ENCODE results near the gene ZFAND4. TPM values are rescaled to one million over a fixed set of nuclear protein-coding genes. Genes with fewer than 3 reads are reported as not detected.

Gene ZFAND4
- total RNA-seq, 1 donor from 2014 or later: 17.1 TPM

DNA sequence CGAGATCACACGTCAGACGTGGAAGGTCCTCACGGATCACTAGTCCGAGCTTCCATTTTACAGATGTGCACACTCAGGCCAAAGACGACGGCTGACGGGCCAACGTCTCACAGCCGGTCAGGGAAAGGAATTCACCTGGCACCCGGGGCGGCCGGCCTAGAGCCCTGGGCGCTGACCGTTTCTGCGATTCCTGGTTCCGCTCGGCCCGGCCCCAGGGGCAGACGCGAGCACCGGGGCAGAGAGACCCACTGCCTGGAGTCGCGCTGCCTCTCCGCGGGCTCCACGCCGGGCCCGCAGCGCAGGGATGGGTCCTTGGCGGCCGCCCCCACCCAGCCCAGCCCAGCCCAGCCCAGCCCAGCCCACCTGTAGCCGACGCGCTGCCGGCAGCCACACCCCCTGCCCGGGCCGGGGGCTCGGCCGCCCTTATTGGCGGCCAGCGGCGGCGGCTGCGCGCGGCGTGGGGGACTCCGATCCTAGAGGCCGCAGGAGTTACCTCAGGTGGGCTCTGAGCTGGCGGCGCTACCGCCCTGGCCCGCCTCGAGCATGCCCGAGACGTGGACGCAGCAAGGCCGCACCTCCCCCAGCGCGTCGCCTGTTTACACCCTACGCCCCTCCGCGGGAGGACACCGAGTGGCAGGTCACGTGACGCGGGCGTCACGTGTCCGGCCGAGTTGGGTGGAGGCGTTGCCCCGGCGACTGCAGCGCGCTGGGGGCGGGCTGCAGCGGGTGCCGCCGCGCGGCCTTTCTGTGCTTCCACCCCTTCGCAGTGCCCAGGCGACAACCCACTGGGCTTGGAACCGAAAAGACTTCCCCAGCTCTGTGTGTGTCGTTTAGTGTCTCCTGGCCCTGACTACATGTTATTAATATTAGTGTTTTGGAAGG lies 78.1 kb downstream of the ZFAND4 start:
- Histone ChIP-seq H3K27me3 (no peaks in the 10 kb centered on the region), H3K4me1 (peaks cover 0 to 16% of the 10 kb centered on the region in 2 donors), H3K36me3 (peaks cover 0 to 5% of the 10 kb centered on the region in 2 donors), H3K9me3 (no peaks in the 10 kb centered on the region), H3K27ac (peak overlapping the region; percentile 36 to 71), H3K4me3 (peak overlapping the region; percentile 82 to 92)
- intact Hi-C loops (cut with DNase I): loop anchor here (1.0 to 10.0 kb wide), 3 partner anchors 78 to 590 kb away; partner anchors contain the start of genes ZFAND4 and ZNF22
- DNase-seq (ENCODE audit: low spot score in 2 of 2): peak; percentile 38 to 96
- TF ChIP-seq, protein P1, sequence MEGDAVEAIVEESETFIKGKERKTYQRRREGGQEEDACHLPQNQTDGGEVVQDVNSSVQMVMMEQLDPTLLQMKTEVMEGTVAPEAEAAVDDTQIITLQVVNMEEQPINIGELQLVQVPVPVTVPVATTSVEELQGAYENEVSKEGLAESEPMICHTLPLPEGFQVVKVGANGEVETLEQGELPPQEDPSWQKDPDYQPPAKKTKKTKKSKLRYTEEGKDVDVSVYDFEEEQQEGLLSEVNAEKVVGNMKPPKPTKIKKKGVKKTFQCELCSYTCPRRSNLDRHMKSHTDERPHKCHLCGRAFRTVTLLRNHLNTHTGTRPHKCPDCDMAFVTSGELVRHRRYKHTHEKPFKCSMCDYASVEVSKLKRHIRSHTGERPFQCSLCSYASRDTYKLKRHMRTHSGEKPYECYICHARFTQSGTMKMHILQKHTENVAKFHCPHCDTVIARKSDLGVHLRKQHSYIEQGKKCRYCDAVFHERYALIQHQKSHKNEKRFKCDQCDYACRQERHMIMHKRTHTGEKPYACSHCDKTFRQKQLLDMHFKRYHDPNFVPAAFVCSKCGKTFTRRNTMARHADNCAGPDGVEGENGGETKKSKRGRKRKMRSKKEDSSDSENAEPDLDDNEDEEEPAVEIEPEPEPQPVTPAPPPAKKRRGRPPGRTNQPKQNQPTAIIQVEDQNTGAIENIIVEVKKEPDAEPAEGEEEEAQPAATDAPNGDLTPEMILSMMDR (IDR thresholded peaks at IDR 0.05): peak in 1 of 3 experiments; percentile 19

DNA sequence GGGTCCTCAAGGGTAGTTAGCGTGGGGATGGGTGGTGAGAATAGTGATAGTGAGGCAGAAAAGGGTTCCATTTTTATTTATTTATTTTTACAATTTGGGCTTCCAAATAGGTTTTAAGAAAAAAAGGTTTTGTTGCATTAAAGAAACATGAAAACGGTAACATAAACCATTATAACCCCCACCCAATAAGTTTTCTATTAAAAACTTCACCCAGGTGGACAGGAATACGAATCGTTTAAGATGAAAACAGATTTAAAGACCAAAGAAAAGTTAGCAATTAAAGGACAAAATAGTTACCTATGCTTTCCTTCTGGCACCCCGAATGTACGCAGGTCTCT lies 78.7 kb downstream of the ZFAND4 start:
- no peak for DNase-seq (ENCODE audit: low spot score in 2 of 2)
- no peak overlapping the region for H3K27ac ChIP-seq
- H3K36me3 ChIP-seq: peaks cover 0 to 5% of the 10 kb centered on the region in 2 donors
- H3K27me3 ChIP-seq: no peaks in the 10 kb centered on the region
- H3K4me1 ChIP-seq: peaks cover 0 to 16% of the 10 kb centered on the region in 2 donors
- TF ChIP-seq, protein P1 (IDR thresholded peaks at IDR 0.05): no peak
- H3K4me3 ChIP-seq: peak overlapping the region; percentile 82 to 92
- no peaks in the 10 kb centered on the region for H3K9me3 ChIP-seq
- intact Hi-C loops (cut with DNase I): loop anchor here (1.0 to 10.0 kb wide), 3 partner anchors 78 to 589 kb away; partner anchors contain the start of genes ZFAND4 and ZNF22

DNA sequence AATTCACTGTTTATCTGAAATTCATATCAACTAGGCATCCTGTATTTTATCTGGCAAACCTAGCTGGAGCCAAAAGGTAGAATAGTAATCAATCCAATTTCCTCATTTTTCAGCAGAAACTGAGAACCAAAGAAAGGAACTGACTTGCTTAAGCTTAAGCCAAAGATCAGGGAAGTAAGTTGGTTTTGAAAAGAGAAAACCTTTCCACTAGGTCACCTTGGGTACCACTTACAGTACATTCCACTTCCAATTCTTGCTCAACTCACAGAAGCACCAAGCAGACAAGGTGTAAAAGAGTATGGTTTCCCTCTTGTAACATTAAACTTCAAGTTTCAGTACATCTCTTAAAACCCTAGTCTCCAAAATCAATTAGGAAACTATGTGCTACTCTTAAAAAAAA lies 79.6 kb downstream of the ZFAND4 start:
- no peaks in the 10 kb centered on the region for H3K27me3 ChIP-seq
- H3K9me3 ChIP-seq: no peaks in the 10 kb centered on the region
- peaks cover 0 to 5% of the 10 kb centered on the region in 2 donors for H3K36me3 ChIP-seq
- no peak overlapping the region for H3K27ac ChIP-seq
- intact Hi-C loops (cut with DNase I): loop anchor here (10.0 kb wide), 1 partner anchor 588 kb away; the partner anchor contains the start of gene ZNF22
- H3K4me1 ChIP-seq: peaks cover 0 to 16% of the 10 kb centered on the region in 2 donors
- H3K4me3 ChIP-seq: peak overlapping the region in 1 of 2 donors; percentile 92
- TF ChIP-seq, protein P1 (IDR thresholded peaks at IDR 0.05): no peak
- DNase-seq (ENCODE audit: low spot score in 2 of 2): no peak

DNA sequence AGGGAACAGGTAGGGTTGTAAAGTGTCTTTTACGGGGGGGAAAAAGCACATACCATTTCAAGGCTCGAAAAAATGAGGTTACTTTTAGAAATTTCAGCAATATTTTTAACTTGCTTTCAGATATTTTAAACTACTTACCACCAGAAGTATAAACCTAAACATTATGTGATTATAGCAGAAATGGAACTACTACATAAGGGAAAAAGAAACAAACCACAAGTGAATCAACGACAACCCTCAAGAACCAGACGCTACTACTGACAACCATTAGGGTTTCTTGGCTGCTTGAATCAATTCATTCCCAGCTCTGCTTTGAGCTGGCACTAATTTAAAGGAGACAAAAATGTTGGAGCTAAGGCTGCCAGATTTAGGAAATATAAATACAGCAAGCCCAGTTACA lies 80.1 kb downstream of the ZFAND4 start:
- Histone ChIP-seq H3K36me3 (peaks cover 0 to 5% of the 10 kb centered on the region in 2 donors), H3K9me3 (no peaks in the 10 kb centered on the region), H3K4me3 (no peak overlapping the region), H3K27me3 (no peaks in the 10 kb centered on the region), H3K4me1 (peaks cover 0 to 16% of the 10 kb centered on the region in 2 donors), H3K27ac (no peak overlapping the region)
- DNase-seq (ENCODE audit: low spot score in 2 of 2): no peak
- intact Hi-C loops (cut with DNase I): loop anchor here (10.0 kb wide), 1 partner anchor 588 kb away; the partner anchor contains the start of gene ZNF22
- TF ChIP-seq, protein P1 (IDR thresholded peaks at IDR 0.05): no peak

DNA sequence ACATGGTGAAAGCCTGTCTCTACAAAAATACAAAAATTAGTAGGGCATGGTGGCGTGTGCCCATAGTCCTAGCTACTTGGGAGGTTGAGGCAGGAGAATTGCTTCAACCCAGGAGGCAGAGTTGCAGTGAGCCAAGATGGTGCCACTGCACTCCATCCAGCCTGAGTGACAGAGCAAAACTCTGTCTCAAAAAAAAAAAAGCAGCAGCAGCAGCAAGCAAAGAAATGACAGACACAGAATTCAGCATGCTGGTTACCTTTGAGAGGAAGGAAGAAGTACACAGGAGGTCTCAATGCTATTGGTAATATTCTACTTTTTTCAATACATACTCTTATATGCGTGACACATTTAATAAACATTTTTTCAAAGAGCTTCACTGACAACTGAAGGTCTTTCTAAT lies 81.3 kb downstream of the ZFAND4 start:
- no peak overlapping the region for H3K27ac ChIP-seq
- no peak for DNase-seq (ENCODE audit: low spot score in 2 of 2)
- TF ChIP-seq, protein P1 (IDR thresholded peaks at IDR 0.05): no peak
- H3K9me3 ChIP-seq: no peaks in the 10 kb centered on the region
- no peak overlapping the region for H3K4me3 ChIP-seq
- no peaks in the 10 kb centered on the region for H3K27me3 ChIP-seq
- H3K4me1 ChIP-seq: peaks cover 0 to 16% of the 10 kb centered on the region in 2 donors
- intact Hi-C loops (cut with DNase I): loop anchor here (10.0 kb wide), 1 partner anchor 586 kb away; the partner anchor contains the start of gene ZNF22
- H3K36me3 ChIP-seq: peaks cover 0 to 5% of the 10 kb centered on the region in 2 donors
